Measurements from ENCODE around the gene SAC3D1. TPM values are rescaled to one million over a fixed set of nuclear protein-coding genes. Genes with fewer than 3 reads are reported as not detected.
A peak's percentile ranks its signal among the peaks of the same experiment; 100 is the strongest.

SAC3D1 gene
- total and polyA plus RNA-seq, 2 of the 8 experiments (the other 6 are each of a cell fraction or from before 2014, with no cell fraction given), result 19.4 to 25.8 TPM

- no peak for TF ChIP-seq CHD7 (IDR thresholded peaks at IDR 0.05; ENCODE audit: insufficient replicate concordance, low read length)
- no peak for TF ChIP-seq RNF2 (IDR thresholded peaks at IDR 0.05; ENCODE audit: borderline replicate concordance, low read depth, low read length, missing control alignments, poor library complexity, severe bottlenecking)
- TF ChIP-seq YY1 (IDR thresholded peaks at IDR 0.05; ENCODE audit: low read depth, low read length), result no peak
- peak; percentile 53 to 81 (median 73) for TF ChIP-seq CTCF (IDR thresholded peaks at IDR 0.05; ENCODE audit: control extremely low read depth in 1 of 3, insufficient read depth in 1 of 3, low read depth in 1 of 3, low read length in 3 of 3)
- 0 out of 2 replicates have a peak, but pooled peaks have one; percentile 21 for TF ChIP-seq SP1 (IDR thresholded peaks at IDR 0.05; ENCODE audit: low read depth, low read length)
- TF ChIP-seq CBX8 (IDR thresholded peaks at IDR 0.05; ENCODE audit: borderline replicate concordance, low read depth, low read length), result no peak
Observed at GRCh38 chr11:65013888-65014725, 26.9 kb upstream of the SAC3D1 start, which contains the start of gene ARL2 (continued).
